Epithelial cell of proximal tubule (primary cell): ENCODE data around the gene SORCS3. TPM values are rescaled to one million over a fixed set of nuclear protein-coding genes. Genes with fewer than 3 reads are reported as not detected.
A peak's percentile ranks its signal among the peaks of the same experiment; 100 is the strongest.

Experiments used
- DNase-seq: peaks from one replicate; pipeline ENCODE4 v3.0.0-alpha.2; 2011; ENCODE audit warnings: low read depth
- H3K4me3 ChIP-seq: 2 replicates; pipeline ENCODE4 v1.5.1; 2011; ENCODE audit warnings: low read depth, mild to moderate bottlenecking, low read length
- CTCF ChIP-seq: conservative IDR thresholded peaks from 2 replicates; pipeline ENCODE4 v1.5.1; 2012; ENCODE audit warnings: low read depth, mild to moderate bottlenecking, low read length
- total RNA-seq: library from RNA; depleted of rRNA; stranded (reverse); fragments of >200 nt; gene quantifications from 2 replicates; pipeline ENCODE4 v1.2.3, GENCODE V29; 2015

The SORCS3 gene
- total RNA-seq, 1 donor from 2014 or later: 0.06 TPM

GRCh38 chr10:104931612-104932134 lies 290.6 kb downstream of the SORCS3 start:
- H3K4me3 ChIP-seq: no peak overlapping the region
- TF ChIP-seq CTCF: no peak
- no peak for DNase-seq

- DNase-seq: no peak
Observed at GRCh38 chr10:104935656-104936055, 294.6 kb downstream of the SORCS3 start.

GRCh38 chr10:104937567-104937966 lies 296.5 kb downstream of the SORCS3 start:
- DNase-seq: peak; percentile 93
- TF ChIP-seq CTCF: no peak
- no peak overlapping the region for H3K4me3 ChIP-seq

More at GRCh38 chr10:104935656-104936055, 294.6 kb downstream of the SORCS3 start:
- H3K4me3 ChIP-seq: no peak overlapping the region
- TF ChIP-seq CTCF: no peak

GRCh38 chr10:104938031-104938430 lies 296.9 kb downstream of the SORCS3 start:
- TF ChIP-seq CTCF: no peak
- peak; percentile 49 for DNase-seq

GRCh38 chr10:104941662-104942061 lies 300.6 kb downstream of the SORCS3 start:
- no peak overlapping the region for H3K4me3 ChIP-seq
- no peak for DNase-seq

More at GRCh38 chr10:104938031-104938430, 296.9 kb downstream of the SORCS3 start:
- no peak overlapping the region for H3K4me3 ChIP-seq

GRCh38 chr10:104947314-104947713 lies 306.2 kb downstream of the SORCS3 start:
- no peak for DNase-seq
- no peak for TF ChIP-seq CTCF
- no peak overlapping the region for H3K4me3 ChIP-seq

More at GRCh38 chr10:104941662-104942061, 300.6 kb downstream of the SORCS3 start:
- TF ChIP-seq CTCF: no peak

GRCh38 chr10:104957178-104957841 lies 316.2 kb downstream of the SORCS3 start:
- TF ChIP-seq CTCF: no peak
- H3K4me3 ChIP-seq: no peak overlapping the region
- no peak for DNase-seq
